Transverse colon (tissue), 3 donors: Measurements from ENCODE around the gene SEMA3A.

Source experiments
- EP300 ChIP-seq: sonication (generic); formaldehyde crosslinking; IDR thresholded peaks from one replicate; pipeline ENCODE4 v1.6.1; 2017; ENCODE audit warnings: antibody characterized with exemption, low read depth
- TF ChIP-seq, protein P1 (sequence below), 5 experiments: fragments of 200-600 bp in 3 of 5; fragments of 450-650 bp in 2 of 5; sonication (generic) in 3 of 5; IDR thresholded peaks; 1 replicate in 2 of 5; 2 replicates in 3 of 5; pipeline ENCODE4 v1.5.1; 2016 to 2017; ENCODE audit warnings: antibody characterized with exemption in 5 of 5, inconsistent platforms in 3 of 5, mild to moderate bottlenecking in 2 of 5, moderate library complexity in 1 of 5

DNA sequence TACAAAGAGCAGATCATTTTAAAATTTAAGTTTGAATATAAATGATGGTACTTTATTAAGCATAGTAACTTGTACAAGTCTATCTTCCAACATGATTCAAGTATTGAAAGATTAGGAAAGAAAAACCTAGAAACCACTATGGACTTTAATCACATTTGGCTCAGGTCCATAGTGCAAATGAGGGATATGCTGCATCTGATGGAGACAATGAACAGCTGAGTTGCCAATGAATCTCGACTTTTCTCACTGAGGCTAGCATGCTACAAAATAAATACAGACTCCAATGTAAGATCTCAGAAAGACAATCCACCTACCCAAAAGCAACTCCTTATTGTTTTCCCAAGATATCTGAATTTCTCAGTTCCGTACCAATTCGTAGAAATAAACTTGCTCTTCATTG lies 89.8 kb downstream of the SEMA3A start:
- TF ChIP-seq EP300, result no peak
- TF ChIP-seq, protein P1, sequence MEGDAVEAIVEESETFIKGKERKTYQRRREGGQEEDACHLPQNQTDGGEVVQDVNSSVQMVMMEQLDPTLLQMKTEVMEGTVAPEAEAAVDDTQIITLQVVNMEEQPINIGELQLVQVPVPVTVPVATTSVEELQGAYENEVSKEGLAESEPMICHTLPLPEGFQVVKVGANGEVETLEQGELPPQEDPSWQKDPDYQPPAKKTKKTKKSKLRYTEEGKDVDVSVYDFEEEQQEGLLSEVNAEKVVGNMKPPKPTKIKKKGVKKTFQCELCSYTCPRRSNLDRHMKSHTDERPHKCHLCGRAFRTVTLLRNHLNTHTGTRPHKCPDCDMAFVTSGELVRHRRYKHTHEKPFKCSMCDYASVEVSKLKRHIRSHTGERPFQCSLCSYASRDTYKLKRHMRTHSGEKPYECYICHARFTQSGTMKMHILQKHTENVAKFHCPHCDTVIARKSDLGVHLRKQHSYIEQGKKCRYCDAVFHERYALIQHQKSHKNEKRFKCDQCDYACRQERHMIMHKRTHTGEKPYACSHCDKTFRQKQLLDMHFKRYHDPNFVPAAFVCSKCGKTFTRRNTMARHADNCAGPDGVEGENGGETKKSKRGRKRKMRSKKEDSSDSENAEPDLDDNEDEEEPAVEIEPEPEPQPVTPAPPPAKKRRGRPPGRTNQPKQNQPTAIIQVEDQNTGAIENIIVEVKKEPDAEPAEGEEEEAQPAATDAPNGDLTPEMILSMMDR (IDR thresholded peaks at IDR 0.05), result no peak
